Large intestine (tissue), 3 donors: ENCODE data around the gene FOXO6. TPM values are rescaled to one million over a fixed set of nuclear protein-coding genes. Genes with fewer than 3 reads are reported as not detected.

Experiments used
- DNase-seq, 2 donors: peaks; one replicate each; pipeline versions ENCODE4 v3.0.0 to v3.0.0-alpha.2; 2013
- H3K27ac ChIP-seq: one replicate; pipeline ENCODE4 v1.5.1; 2013; ENCODE audit warnings: low read length
- H3K27me3 ChIP-seq: 2 replicates; pipeline ENCODE4 v1.6.1; 2013; ENCODE audit warnings: low read length; ENCODE audit not compliant: control insufficient read depth, insufficient read depth
- H3K36me3 ChIP-seq: 2 replicates; pipeline ENCODE4 v1.6.1; 2013; ENCODE audit warnings: low read length; ENCODE audit not compliant: control insufficient read depth, insufficient read depth
- H3K4me1 ChIP-seq: one replicate; pipeline ENCODE4 v1.6.1; 2013; ENCODE audit warnings: low read length; ENCODE audit not compliant: control insufficient read depth, insufficient read depth
- H3K4me3 ChIP-seq: one replicate; pipeline ENCODE4 v1.5.1; 2013; ENCODE audit warnings: low read length
- H3K9me3 ChIP-seq: one replicate; pipeline ENCODE4 v1.6.1; 2013; ENCODE audit warnings: mild to moderate bottlenecking, low read depth, low read length, moderate library complexity; ENCODE audit not compliant: control insufficient read depth
- WGBS: methylation state at CpG from one replicate; pipeline ENCODE4 v1.1.5; 2013; ENCODE audit warnings: low lambda C conversion rate; ENCODE audit not compliant: insufficient coverage; 5-methylcytosine and 5-hydroxymethylcytosine counted together
- polyA plus RNA-seq: library from polyadenylated mRNA; unstranded; fragments of 120-200 nt; gene quantifications from one replicate; pipeline ENCODE4 v1.2.1, GENCODE V29; 2013

The FOXO6 gene
- polyA plus RNA-seq, 1 donor: 6.4 TPM

GRCh38 chr1:41385398-41386195 lies 24.4 kb downstream of the FOXO6 start:
- no peak for DNase-seq
- H3K9me3 ChIP-seq: no peaks in the 10 kb centered on the region
- no peaks in the 10 kb centered on the region for H3K36me3 ChIP-seq
- no CpG with 5 or more reads among the region's 12 CpGs for WGBS
- H3K4me3 ChIP-seq: no peak overlapping the region
- H3K4me1 ChIP-seq: peaks cover 35% of the 10 kb centered on the region
- H3K27ac ChIP-seq: no peak overlapping the region
- H3K27me3 ChIP-seq: peaks cover 31% of the 10 kb centered on the region

- Histone ChIP-seq H3K36me3 (no peaks in the 10 kb centered on the region), H3K27ac (no peak overlapping the region), H3K4me1 (peaks cover 29% of the 10 kb centered on the region), H3K9me3 (no peaks in the 10 kb centered on the region), H3K27me3 (peaks cover 26% of the 10 kb centered on the region), H3K4me3 (no peak overlapping the region)
- WGBS: 83% methylated on average over 3 of the region's 7 CpGs
- no peak for DNase-seq
Measured at GRCh38 chr1:41386196-41386663, 25.0 kb downstream of the FOXO6 start.

DNA sequence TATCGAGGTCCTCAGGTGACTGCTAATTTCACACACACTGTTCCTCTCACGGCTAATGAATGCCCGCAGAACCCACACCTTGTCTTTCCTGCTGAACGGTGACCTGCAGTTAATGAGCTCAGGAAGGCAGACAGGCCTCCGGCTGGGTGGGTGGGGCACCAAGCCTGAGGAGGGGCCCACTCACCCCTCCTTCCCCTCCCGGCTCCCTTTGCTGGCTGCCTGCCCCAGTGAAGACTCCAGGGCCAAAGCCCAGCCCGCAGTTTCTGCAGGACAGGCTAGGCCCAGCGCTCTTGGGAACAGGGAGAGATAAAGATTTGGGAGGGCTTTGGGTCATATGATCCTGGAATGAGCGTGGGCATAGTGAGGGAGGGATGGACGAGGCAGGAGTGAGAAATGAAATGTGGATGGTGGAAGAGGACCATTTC lies 26.4 kb downstream of the FOXO6 start:
- DNase-seq: peak; percentile 86 to 93
- Histone ChIP-seq H3K27me3 (peaks cover 22% of the 10 kb centered on the region), H3K36me3 (no peaks in the 10 kb centered on the region), H3K9me3 (no peaks in the 10 kb centered on the region), H3K4me1 (peaks cover 25% of the 10 kb centered on the region), H3K27ac (peak overlapping the region; percentile 12), H3K4me3 (no peak overlapping the region)
- no CpG with 5 or more reads among the region's 10 CpGs for WGBS

DNA sequence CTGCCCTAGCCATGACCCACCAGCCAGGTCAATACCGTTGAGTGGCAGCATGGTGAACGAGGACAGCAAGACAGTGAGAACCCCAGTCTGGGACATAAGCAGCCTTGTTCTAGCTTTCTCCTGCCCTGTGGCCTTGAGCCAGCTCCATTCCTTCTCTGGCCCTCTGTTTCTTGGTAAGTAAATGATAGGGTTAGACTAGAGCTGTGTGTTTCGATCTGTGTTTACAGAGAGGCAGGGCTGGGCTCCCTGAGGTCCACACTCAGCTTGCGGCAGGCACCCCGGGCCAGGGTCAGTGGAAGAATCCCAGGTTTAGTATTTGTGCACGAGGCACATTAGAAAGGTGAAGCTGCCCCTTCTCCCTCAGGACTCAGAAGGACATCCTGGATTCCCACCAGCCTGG lies 27.3 kb downstream of the FOXO6 start:
- H3K36me3 ChIP-seq: no peaks in the 10 kb centered on the region
- peaks cover 22% of the 10 kb centered on the region for H3K4me1 ChIP-seq
- DNase-seq: no peak
- H3K9me3 ChIP-seq: no peaks in the 10 kb centered on the region
- WGBS: no CpG with 5 or more reads among the region's 6 CpGs
- H3K4me3 ChIP-seq: no peak overlapping the region
- H3K27ac ChIP-seq: no peak overlapping the region
- H3K27me3 ChIP-seq: peaks cover 14% of the 10 kb centered on the region

DNA sequence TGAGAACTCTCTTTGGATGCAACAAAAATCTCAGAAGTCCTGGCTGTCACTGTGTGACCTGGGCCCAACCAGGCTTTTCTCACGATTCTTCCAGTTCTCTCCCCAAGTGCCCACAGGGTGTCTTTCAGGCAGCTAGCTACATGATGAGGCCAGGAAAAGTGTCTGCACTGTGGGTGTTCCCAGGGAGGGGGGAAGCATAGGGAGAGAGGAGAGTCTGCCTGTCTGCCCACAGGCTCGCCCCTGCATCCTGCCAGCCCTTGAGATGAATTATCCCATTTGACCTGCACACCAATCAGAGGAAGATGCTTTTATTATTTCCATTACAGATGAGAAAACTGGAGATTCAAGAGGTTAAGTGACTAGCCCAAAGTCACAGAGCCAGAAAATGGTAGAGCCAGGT lies 27.8 kb downstream of the FOXO6 start:
- Histone ChIP-seq H3K4me3 (no peak overlapping the region), H3K36me3 (no peaks in the 10 kb centered on the region), H3K27me3 (peaks cover 9% of the 10 kb centered on the region), H3K9me3 (no peaks in the 10 kb centered on the region), H3K27ac (no peak overlapping the region), H3K4me1 (peaks cover 19% of the 10 kb centered on the region)
- DNase-seq: no peak
- WGBS: no CpG with 5 or more reads among the region's 2 CpGs

DNA sequence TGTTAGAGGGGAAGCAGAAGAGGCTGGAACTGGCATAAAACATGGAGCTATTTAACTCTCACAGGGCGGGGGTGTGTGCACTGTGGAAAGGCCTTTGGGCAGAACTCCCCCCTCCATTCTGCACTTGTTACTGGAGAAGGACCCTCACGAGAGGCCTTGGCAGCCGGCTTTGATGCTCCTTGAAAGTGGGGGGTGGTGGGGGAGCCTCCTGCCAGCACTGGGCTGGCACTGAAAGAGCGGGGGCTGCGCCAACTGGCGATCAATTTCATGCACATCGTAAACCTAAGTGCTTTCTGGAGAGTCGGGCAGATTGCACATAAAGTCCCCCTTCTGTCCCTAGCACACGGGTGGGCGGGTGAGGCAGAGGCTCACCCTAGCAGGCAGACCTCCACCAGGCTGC lies 28.9 kb downstream of the FOXO6 start:
- no CpG with 5 or more reads among the region's 10 CpGs for WGBS
- H3K4me3 ChIP-seq: no peak overlapping the region
- no peak for DNase-seq

DNA sequence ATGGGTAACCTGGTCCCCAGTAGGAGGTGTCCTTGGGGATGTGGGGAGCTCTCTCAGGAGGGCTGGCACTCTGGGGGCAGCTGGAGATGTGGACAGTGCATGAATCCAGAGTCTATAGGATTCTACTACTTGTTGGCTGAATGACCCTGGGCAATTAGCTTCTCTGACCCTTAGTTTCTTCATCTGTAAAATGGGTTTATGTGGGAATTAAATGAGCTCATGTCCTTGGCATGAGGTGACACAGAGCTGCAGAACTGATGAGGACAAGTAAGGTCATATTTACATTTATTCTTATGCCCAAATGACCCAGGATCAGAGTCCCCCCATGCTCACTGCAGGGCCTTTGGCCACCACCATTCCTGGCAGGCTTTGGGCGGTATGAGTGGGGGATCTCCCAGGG lies 29.3 kb downstream of the FOXO6 start:
- peaks cover 10% of the 10 kb centered on the region for H3K27me3 ChIP-seq
- H3K9me3 ChIP-seq: no peaks in the 10 kb centered on the region
- no peak for DNase-seq
- H3K4me3 ChIP-seq: no peak overlapping the region
- no peak overlapping the region for H3K27ac ChIP-seq
- peaks cover 18% of the 10 kb centered on the region for H3K4me1 ChIP-seq
- no CpG with 5 or more reads among the region's 1 CpG for WGBS
- no peaks in the 10 kb centered on the region for H3K36me3 ChIP-seq

More for the DNA sequence above, 28.9 kb downstream of the FOXO6 start:
- Histone ChIP-seq H3K36me3 (no peaks in the 10 kb centered on the region), H3K9me3 (no peaks in the 10 kb centered on the region), H3K4me1 (peaks cover 19% of the 10 kb centered on the region), H3K27me3 (peaks cover 6% of the 10 kb centered on the region), H3K27ac (no peak overlapping the region)

DNA sequence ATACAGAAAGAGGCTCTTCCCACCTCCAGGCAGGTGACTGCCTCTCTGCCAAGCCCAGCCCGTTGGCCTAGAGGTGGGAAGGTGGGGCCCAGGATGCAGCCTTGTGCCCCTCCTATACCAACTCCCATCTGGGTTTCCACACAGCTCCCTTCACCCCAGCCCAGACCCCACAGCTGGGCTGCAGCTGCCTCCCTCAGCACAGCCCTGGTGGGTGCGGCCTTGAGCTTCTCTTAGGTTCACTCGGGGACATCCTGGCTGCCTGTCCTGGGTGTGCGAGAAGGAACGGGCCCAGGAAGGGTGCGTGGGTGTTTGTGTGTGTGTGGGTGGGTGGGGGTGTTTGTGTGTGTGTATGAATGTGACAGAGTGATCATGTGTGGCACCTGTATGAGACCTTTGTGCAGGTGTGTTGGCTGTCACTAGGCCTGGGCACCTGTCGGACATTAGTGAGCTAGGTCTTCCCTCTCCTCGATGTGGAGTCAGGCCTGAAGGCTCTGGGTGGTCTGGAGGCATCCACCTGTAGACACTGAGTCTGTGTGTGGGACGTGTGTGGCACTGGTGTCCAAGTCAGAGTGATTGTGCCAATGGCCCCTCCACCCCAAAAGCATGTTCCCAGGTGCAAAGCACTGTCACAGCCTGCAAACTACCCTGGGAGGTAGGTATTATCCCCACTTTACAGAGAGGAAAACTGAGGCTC lies 30.7 kb downstream of the FOXO6 start:
- no CpG with 5 or more reads among the region's 9 CpGs for whole genome bisulfite sequencing
- Histone ChIP-seq H3K4me1 (peaks cover 10% of the 10 kb centered on the region), H3K4me3 (no peak overlapping the region), H3K27ac (no peak overlapping the region), H3K27me3 (peaks cover 23% of the 10 kb centered on the region), H3K36me3 (no peaks in the 10 kb centered on the region), H3K9me3 (no peaks in the 10 kb centered on the region)
- no peak for DNase-seq

DNA sequence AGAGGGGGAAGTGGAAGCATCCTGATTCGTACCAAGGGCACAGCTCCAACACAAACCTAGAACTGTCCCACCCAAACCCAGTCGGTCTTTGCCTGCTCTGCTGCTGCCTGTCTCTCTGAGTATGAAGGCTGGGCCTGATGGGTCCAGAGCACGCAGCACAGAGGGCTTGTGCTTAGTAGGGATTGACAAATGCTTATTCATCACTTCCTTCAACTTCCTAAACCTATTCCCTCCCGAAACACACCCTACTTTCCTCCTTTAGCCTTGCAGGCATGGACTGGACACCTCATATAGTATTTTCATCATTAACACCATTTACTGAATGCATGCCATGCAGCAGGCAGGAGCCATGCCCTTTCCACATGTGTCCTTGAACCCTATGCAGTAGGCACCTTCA lies 31.3 kb downstream of the FOXO6 start:
- 100% methylated on average over 1 of the region's 4 CpGs for WGBS
- Histone ChIP-seq H3K27ac (no peak overlapping the region), H3K36me3 (no peaks in the 10 kb centered on the region), H3K4me3 (no peak overlapping the region), H3K9me3 (no peaks in the 10 kb centered on the region), H3K4me1 (peaks cover 5% of the 10 kb centered on the region), H3K27me3 (peaks cover 23% of the 10 kb centered on the region)
- no peak for DNase-seq

GRCh38 chr1:41393716-41394368 lies 32.6 kb downstream of the FOXO6 start:
- Histone ChIP-seq H3K27ac (no peak overlapping the region), H3K36me3 (no peaks in the 10 kb centered on the region), H3K4me3 (no peak overlapping the region), H3K27me3 (peaks cover 23% of the 10 kb centered on the region), H3K4me1 (no peaks in the 10 kb centered on the region), H3K9me3 (no peaks in the 10 kb centered on the region)
- no peak for DNase-seq
- WGBS: 67% methylated on average over 1 of the region's 6 CpGs
